G401.6 (cell line): ENCODE measurements around the gene CYP2W1.

ENCODE experiments used
- FAIRE-seq: peaks from 2 replicates; lab custom pipeline; 2012; peaks lifted over from hg19 to GRCh38; lab: Jason Lieb, UNC

The CYP2W1 gene

DNA sequence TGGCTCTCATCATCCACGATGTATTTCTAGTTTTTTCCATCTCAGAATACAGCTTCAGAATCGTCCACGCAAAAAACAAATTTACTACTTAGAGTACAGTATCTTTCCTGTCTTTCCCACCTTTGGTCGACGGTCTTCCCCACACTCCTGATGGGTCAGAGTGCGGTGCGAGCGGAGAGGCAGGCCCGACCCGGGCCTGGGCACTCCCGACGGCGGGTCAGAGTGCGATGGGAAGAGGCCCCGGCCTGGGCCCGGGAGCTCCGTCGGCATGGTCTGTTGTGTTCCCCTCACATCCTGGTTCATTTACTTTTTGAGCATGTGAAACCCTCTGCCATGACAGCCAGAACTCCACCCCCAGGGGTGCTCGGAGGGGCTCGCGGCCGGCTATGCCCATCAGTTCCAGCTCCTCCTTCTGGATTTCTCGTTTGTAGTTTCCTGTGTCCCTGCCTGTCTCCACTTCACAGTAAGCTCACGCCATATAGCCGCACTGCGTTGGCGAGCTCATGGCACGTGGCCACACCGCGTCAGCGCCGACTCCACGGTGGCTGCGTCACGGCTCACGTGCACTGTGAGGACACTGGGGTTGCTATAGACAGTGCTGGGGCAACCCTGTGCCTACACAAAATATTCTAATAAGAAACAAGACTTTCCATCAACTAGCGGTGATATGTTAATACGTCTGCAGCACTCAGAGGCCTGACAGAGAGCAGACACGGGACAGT, 15.5 kb upstream of the CYP2W1 start:
- FAIRE-seq: no peak

DNA sequence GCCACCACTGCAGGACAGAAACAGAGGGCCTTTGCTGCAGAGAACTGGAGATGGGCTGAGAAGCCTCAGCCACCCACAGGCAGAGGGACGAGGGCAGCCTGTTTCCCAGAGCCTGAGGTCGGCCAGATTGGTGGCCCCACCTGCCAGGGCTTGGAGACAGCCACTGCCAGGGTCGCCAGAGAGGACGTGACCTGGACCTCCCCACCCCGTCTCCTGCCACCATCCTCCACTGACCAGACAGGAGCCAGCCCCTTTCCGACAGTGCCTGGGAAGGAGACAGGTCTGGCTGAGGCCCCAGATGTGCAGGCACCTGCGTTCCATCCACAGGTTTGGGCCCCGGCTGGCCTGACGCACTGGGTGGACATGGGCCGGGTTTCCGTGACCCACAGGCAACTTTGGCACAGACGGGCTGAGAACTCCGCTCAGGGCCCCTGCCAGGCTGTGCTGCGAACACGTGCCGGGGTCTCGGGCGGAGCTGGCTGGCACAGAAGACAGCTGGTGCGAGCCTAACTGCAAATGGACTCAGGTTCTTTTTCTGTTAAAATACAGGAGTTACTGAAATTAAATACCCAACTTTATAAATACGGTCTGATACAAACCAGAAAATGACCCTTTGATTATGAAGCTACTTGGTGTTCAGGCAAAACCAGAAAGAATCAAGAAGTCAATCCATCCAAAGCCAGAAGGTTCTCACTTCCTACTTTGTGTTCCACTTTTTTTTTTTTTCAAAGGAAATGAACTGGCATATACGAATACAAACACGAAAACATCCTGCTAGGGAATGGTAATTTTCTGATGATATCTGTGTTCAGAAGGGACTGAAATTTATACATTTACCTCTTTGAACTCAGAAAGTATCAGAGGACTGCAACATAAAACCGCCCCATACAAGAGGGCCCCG, 14.5 kb upstream of the CYP2W1 start:
- peak; percentile 54 for FAIRE-seq

DNA sequence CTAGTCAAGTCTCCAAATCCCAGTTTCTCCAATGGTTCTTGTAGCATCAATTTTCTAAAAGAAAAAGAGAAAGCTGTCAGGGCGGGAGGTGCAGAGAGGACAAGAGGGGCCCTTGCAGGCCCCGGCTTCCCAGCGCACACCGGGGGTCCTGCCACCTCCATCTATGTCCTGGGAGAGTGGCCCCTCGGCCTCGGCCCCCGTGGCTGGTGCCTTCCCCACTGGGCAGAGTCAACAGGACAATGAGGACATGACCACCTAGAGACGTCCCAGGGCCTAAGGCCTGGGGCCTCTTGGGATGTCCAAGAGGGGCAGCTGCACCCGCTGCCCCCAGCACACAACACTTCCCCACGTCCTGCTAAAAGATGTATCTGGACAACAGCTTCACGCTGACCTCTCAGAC, 13.6 kb upstream of the CYP2W1 start:
- no peak for FAIRE-seq

DNA sequence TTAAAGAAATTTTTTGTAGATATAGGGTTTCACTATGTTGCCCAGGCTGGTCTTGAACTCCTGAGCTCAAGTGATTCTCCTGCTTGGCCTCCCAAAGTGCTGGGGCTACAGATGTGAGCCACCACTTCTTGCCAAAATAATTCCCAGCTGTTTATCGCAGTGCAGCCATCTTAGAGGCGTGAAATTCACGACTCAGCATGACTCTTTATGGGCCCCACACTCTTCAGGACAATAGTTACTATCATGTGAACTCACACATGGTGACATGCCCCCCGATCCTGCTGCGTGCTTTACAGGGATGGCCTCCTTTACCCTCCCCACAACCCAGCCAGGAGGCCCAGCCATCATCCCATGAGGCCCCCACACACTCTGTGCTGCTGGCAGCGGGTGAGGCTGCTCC, 12.2 kb upstream of the CYP2W1 start:
- FAIRE-seq: no peak

DNA sequence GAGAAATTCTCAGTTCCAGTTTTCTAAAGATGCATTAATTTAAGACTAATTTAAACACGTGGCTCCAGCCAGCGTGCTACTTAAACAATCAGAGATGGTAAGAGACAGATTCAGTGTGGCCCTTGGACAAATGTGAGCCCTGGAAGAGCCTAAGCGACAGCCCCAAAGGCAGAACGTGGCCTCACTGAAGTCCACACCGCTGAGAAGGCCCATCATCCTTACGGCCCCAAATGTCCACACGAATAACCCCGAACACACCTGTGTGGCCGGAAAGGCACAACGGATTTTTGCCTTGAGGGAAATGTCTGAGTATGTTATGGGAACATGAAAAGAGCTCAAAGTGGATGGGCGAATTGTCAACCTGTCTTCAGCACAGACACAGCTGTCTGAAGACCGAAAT, 10.9 kb upstream of the CYP2W1 start:
- no peak for FAIRE-seq

DNA sequence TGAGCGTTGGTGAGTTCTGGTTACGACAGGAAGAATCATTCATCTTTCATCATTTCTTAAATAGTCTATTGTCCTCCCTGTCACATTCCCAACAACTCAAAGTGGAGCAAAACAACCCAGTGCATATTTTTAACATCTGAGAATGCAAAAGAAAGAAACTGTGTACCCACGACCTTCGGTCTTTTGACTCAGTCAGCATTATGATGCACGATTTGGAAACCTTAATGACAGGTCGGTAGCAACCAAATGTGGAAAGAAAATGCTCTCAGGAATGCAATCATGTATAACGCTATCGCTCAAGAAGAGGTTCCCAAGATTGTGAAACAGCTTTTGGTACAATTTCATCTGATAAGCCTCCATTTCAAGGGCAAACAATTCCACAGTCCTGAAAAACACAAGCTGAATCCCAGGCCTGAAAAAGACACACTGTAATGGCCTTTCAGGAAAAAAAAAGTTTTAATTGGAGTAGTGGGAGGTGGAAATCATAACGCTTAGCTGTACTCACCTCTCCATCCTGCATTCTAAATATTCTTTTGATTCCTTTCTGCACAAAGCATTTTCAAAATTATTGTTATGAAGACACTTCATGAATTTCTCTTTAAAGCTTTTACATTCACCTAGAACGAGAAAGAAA, 10.2 kb upstream of the CYP2W1 start:
- FAIRE-seq: no peak

DNA sequence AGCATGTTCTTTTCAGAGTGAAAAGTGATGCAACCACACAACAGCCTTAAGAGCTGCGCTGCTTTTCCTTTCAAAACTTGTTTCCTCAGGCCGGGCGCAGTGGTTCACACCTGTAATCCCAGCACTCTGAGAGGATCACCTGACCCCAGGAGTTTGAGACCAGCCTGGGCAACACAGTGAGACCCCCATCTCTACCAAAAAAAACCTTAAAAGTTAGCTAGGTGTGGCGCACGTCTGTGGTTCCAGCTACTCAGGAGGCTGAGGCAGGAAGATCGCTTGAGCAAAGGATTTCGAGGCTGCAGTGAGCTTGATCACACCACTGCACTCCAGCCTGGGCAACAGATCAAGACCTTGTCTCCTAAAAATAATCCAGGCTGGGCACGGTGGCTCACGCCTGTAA, 9.7 kb upstream of the CYP2W1 start:
- no peak for FAIRE-seq

DNA sequence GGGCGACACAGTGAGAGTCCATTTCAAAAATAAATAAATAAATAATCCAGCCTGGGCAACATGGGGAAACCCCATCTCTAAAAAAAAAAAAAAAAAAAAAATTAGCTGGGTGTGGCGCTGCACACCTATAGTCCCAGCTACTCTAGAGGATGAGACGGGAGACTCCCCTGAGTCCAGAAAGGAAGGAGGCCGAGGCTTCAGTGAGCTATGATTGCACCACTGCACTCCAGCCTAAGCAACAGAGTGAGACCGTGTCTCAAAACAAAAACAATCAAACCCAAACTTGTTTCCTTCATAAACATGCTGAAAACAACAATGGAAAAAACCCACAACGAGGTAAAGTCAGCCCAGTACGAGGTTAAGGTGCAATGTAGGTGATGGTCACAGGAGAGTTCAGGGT, 8.8 kb upstream of the CYP2W1 start:
- no peak for FAIRE-seq

DNA sequence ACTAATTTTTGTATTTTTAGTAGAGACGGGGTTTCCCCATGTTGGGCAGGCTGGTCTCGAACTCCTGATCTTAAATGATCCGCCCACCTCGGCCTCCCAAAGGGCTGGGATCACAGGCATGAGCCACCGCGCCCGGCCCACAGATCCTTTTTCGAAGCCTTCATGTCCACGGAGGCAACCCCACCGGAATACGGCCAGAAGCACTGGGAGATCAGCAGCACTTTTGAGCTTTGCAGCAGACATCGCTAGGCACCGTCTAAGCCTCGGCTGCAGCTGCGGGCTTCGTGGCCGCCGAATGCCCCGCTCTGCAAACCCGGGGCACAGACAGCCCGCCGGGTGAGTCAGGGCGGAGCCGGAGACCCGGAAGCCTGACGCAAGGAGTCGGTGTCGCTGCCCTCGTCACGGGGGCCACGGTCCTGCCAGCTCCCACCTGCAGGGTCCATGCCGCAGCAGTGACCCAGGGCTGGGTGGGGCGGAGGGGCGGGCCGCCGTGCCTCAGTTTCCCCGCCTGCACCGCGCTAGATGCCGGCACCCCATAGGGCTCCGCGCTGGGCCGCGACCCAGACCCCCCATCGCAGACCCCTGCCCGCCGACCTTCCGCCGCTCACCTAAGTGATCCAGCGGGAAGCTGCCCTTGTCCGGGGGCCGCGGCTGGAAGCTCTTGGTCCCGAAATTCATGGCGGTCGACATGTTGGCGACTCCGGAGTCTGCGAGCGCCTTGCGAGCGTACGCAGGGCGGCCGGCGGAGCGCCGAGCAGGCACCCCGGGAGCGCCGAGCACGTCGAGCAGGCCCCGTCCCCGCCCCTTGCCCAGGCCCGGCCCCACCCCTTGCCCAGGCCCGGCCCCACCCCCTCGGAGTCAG, 7.9 kb upstream of the CYP2W1 start, which contains the start of gene COX19:
COX19 (minus strand) TSS at position 730 of the 862 bp plus-strand sequence; CDS start at position 690, 40 bp downstream.
- FAIRE-seq: no peak

DNA sequence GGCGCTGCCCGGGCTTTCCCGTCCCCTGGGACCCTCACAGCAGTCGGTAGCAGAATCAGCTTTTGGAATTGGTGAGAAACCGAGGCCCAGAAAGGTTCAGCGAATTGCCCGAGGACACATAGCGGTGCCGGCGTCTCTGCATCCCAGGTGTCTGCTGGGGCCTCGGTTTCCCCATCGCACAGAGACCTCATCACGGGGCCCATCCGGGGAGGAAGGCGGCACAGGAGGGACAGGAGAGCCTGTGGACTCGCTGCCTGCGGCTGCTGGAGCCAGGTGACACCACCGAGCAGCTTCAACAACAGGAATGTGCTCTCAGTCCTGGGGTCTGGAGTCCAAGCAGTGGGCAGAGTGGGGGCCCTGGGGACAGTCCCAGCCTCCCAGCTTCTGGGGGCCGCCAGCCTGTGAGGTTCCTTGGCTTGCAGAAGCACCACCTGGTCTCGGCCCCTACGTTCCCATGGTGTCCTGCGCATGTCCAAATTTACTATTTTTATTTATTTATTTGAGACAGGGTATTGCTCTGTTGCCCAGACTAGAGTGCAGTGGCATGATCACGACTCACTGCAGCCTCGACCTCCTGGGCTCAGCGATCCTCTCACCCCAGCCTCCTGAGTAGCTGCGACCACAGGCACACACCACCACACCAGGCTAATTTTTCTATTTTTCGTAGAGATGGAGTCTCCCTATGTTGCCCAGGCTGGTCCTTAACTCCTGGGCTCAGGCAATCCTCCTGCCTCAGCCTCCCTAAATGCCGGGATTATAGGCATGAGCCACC, 7.1 kb upstream of the CYP2W1 start:
- FAIRE-seq: no peak

DNA sequence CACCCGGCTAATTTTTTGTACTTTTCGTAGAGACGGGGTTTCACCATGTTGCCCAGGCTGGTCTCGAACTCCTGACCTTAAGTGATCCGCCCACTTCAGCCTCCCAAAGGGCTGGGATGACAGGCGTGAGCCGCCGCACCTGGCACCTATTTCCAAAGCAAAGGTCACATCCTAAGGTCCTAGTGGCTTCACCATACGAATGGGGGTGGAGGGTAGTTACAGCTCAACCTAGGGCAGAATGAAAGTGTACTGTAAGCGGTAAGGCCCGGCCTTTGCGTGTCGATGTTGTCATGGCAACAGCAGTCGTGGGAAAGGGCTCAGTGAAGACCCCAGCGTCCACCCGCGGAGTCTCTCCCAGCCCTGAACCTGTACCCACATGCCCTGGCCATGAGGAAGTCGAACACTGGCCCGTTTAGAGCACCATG, 6.1 kb upstream of the CYP2W1 start:
- FAIRE-seq: no peak

DNA sequence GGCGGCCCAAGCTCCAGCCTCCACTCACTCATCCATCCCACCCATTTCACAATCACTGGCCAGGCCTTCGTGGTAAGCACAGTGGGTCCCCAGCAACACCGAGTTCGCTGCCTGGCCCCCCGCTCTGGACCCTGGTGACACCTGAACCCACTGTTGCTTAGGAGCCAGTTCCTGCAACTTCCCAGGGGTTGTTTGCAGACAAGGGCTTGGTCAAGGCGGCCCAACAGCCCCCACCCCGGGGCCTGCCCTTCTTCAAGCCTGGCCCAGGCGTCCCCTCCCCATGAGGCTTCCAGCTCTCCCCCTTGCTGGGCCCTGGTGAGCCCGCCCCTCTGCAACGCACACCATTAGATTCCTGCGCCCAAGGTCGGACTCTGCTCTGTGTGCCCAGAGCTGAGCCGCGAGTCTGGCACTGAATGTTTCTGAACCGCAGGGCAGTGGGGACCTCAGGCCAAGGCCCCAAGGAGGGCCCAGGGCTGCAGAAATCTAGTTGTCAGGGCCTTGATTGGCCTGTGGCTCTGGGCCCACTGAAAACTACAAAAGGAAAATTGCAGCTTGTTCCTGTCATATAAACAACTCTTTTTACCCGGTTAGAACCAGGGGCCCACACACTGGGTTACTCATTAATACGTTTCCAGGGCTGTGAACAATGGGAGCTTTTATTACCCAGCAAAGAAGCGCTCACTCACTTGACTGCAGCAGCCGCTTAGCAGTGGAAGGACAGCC, 5.5 kb upstream of the CYP2W1 start:
- FAIRE-seq: no peak

DNA sequence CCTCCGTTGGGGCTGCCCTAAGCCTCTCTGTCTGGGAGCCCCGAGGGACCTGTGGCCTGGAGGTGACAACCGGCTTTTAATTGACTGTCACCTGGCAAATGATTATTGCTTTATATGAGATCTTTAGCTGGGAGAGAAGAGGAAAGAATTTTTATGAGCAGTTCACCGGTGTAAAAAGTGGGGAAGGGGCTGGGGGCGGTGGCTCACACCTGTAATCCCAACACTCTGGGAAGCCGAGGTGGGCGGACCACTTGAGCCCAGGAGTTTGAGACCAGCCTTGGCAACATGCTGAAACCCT, 5.0 kb upstream of the CYP2W1 start:
- FAIRE-seq: no peak

DNA sequence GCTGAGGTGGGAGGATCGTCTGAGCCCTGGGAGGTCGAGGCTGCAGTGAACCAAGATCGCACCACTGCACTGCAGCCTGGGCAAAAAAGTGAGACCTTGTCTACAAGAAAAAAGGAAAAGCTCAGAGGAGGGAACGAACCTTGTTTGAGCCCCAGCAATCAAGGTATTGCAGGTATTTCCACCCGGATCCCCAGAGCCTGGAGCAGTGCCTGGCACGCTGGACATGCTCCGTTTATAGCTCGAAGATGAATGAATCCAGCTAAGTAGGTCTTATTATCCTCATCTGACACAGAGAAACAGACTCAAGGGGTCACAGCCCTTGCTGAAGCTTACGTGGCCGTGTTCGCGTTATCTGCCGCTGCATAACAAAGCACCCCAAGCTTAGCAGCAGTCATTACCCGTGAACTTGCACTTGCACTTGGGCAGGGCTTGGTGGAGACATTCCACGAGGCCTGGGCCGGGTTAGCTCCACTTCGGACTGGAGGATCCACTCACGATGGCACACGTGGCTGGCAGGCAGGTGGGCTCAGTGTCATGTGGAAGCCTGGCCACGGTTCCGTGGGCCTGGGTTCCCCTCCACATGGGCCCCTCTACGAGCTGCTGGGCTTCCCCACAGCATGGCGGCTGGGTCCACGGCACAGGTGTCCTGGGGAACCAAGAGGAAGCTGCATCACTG, 4.4 kb upstream of the CYP2W1 start:
- no peak for FAIRE-seq

DNA sequence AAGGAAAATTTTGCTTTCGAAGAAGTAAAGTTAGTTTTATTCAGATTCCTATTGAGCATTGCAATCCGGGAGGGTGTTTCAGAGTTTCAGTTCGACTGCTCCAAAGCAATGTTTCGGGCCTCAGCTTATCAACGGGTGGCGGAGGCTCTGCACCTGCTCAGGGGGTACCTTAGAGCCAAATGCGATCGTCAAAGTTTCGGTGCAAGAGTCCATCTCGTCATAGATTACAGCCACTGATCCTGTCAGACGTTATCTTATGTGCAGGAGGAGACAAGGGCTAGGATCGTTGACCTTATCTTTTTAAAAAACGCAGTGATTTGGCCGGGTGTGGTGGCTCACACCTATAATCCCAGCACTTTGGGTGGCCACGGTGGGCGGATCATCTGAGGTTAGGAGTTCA, 3.8 kb upstream of the CYP2W1 start:
- FAIRE-seq: no peak

DNA sequence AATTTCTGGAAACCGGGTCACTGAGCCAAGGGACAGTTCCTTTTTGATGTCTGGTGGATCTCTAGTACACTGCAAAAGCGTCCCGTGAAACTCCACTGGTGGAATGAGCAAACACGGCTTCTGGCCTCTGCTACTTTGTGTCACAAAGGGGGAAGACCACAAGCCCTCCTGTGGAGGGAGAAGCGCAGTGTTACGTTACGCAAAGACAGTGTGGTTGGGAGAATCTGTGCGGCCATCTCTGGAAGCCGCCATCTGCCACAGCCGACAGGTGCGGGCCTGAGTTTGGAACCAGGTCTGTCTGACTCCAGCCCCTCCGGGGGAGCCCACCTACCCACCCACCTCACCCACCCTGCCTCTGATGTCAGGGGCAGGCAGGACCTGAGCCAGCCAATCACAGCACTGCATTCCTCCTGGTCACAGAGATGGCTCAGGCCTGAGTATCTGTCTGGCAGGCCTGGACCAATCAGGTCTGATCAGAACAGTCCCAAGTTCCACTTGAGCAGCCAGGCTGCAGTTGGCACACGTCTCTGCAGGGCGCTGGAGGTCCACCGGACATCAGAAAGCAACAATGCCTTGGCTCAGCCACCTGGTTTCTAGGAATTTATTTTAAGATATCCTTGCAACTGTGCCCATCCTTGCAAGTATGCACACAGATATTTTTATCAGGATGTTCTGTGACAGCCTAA, 3.0 kb upstream of the CYP2W1 start:
- FAIRE-seq: no peak

DNA sequence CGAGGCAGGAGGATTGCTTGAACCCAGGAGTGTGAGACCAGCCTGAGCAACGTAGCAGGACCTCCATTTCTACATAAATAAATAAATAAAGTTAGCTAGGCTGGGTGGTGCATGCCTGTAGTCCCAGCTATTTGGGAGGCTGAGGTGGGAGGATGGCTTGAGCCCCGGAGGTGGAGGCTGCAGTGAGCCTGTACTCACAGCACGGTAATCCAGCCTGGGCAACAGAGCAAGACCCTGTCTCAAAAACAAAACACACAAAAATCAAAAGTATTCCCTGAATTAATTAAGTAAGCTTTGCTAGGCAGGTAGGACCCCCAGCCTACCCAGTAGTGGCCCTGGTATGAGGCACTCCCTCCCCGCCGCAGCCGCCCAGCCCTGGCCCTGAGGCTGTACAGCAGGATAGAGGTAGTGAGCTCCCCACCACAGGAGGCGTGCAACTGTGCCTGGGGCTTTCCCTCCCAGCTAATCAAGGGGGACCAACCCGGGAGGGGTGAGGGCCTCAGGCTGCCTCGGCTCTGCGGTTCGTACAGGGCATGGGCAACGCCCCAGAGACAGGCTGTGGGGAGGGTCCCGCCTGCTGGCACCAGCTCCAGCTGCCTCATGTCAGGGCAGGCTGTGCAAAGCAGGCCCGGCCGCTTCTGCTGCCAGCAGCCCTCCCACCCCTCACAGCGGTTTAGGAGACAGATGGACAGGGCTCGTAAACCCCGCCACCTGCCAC, 1.0 kb upstream of the CYP2W1 start:
- no peak for FAIRE-seq

DNA sequence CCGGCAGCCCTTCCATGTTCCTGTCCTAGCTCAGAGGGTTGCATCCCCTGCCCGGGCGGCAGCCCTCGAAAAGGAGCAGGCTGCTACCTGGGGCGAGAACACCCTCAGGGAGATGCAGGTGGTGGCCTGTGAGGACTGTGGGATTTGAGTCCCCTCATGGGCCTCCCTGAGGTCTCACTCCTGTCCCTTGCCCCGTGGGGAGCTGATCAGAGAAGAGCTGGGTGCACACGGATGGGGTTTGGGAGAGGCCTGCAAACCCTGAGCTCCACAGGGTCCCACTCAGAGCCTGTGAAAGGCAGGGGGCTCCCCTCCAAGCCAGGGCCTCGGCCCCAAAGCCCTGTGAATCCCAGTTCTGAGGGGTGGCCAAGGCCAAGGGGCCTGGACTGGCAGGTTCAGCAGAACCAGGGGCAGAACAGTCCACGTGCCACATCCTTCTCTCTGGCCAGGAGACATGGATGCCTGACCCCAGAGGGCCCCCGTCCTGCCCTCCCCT, 424 bp upstream of the CYP2W1 start:
- no peak for FAIRE-seq

DNA sequence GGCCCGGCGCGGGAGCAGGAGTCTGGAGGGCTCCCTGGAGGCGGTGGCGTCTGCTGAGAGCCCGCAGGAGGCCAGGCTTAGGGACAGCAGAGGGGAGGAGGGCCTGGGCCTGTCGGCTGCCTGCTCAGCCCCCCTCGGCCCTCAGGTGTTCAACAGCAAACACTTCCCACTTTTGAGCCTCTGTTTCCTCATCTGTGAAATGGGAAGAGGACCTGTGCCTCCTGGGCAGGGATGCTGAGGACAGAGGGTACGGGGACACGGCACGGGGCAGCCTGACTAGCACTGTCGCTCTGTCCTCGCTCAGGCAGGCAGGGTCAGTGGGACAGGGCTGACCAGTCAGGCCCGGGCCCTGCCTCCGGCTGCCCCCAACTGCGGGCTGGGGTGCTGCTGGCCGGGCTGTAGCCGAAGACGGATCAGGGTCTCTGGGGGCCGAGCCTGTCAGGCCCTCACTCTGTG, 663 bp downstream of the CYP2W1 start:
- no peak for FAIRE-seq
